NCI-H82 (cell line): Measurements from ENCODE around the gene POU6F1.
"Not testable (repeated sequence)": the region's sequence is repeated elsewhere in the genome, so short reads cannot be mapped to it uniquely, and the experiment has no call there.

ENCODE experiments used
- DNase-seq: peaks from one replicate; lab custom pipeline; 2025; lab: John Stamatoyannopoulos, UW

Gene POU6F1

GRCh38 chr12:51227112-51227511, 9.2 kb upstream of the POU6F1 start:
- DNase-seq, result not testable (repeated sequence)

GRCh38 chr12:51225771-51226170, 7.9 kb upstream of the POU6F1 start:
- DNase-seq, result no peak

GRCh38 chr12:51225234-51225633, 7.4 kb upstream of the POU6F1 start:
- DNase-seq, result no peak

- DNase-seq, result no peak
Measured at GRCh38 chr12:51224625-51225024, 6.8 kb upstream of the POU6F1 start.

GRCh38 chr12:51222461-51222860, 4.6 kb upstream of the POU6F1 start:
- DNase-seq, result no peak

DNA sequence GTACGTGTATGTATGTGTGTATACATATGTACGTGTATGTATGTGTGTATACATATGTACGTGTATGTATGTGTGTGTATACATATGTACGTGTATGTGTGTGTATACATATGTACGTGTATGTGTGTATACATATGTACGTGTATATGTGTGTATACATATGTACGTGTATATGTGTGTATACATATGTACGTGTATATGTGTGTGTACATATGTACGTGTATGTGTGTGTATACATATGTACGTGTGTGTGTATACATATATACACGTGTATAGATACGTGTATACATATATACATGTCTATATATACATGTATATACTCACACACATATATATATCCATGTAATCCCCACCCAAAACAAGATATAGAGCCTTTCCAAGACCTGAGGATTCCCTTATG, 2.0 kb upstream of the POU6F1 start:
- not testable (repeated sequence) for DNase-seq

DNA sequence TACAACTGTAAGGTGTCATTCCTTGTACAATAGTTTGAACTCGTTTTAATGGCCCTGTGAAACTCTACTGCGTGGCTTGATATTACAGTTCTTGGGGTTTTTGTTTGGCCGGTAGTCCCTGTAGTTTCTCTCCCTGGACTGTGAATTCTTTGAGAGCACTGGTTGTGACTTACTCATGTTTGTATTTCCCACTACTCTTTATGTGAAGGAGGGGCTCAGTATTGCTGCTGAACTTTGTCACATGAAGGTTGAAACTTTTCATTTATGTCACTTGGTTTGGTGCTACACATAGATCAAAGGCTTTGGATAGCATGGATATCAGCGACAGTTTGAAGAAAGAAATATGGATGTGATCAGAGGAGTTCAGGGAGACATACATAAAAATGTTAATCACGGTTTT, 1.5 kb upstream of the POU6F1 start:
- no peak for DNase-seq

DNA sequence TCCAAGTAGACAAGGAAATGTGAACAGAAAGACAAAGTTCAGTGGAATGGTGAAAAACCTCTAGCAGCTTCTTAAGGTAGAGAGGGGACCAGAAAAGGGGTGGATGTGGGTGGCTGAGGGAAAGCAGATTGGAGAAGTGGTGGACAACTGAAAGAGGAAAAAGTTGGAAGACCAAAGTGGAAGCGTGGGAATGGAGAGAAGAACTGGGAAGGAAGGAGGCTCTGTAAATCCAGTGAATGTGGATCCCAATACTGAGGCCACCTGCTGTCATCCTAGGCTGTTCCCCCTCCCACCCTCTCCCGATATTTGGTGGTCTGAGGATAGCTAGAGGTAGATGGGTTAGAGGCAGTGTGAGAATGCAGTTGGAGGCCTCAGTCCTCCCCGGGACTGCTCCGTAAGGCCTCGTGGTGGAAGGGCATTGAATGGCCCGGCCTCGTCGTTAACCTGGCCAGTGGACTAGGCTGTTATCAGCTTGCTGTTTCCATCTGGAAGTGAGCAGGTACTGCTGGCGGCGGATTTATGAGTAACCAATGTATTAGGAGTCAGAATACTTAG, 822 bp upstream of the POU6F1 start:
- peak; percentile 64 for DNase-seq

DNA sequence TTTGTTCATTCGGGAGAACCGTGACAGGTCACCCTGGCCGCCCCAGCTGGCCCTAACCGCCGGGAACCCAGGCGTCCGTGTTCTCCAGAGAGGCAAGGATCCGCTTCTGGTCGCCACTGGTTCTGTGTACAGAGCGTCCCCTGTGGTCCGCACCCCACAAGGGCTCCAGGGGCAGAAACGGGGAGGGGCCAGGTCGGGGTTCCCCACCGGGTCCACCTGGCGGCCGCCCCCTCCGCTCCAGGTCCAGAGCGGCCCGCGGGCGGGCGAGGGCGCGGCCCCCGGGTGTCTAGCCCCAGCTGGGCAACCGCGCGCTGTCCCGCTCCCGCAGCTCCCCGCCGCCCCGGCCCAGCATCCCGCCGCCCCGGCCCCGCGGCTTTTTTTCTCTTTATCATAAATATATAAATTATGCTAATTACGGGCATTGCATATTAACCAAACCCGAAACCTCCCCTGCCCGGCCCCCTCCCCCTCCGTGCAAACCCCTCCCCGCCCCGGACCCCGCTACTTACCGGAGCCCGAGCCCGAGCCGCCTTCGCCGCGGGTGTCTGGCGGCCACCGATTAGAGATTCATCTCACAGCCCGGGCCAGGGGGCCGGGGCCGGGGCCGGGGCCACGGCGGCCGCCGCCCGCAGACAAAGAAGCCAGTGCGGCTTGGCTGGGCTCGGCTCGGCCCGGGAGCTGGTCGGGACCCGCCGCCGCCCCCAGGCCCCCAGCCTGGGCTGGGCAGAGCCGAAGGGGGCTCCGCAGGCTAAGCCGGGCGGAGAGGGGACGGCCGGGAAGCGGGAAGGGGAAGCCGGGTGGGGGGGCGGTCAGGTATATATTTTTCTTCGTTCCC, 512 bp downstream of the POU6F1 start:
- peak; percentile 58 for DNase-seq

GRCh38 chr12:51216642-51217041, 1.2 kb downstream of the POU6F1 start:
- peak; percentile 26 for DNase-seq

GRCh38 chr12:51214895-51215294, 3.0 kb downstream of the POU6F1 start:
- no peak for DNase-seq

GRCh38 chr12:51210690-51211395, 7.0 kb downstream of the POU6F1 start:
- no peak for DNase-seq

DNA sequence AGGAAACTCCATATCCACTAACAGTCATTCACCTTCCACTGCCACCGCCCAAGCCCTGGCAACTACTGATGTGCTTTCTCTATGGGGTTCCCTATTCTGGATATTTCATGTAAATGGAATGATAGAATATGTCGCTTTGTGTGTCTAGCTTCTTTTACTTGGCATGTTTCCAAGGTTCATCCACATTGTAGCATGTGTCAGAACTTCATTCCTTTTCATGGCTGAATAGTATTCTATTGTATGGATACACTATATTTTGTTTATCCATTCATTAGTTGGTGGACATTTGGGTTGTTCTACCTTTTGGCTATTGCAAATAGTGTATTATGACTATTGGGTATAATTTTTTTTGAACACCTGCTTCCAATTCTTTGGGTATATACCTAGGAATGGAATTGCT, 8.6 kb downstream of the POU6F1 start:
- DNase-seq, result no peak

DNA sequence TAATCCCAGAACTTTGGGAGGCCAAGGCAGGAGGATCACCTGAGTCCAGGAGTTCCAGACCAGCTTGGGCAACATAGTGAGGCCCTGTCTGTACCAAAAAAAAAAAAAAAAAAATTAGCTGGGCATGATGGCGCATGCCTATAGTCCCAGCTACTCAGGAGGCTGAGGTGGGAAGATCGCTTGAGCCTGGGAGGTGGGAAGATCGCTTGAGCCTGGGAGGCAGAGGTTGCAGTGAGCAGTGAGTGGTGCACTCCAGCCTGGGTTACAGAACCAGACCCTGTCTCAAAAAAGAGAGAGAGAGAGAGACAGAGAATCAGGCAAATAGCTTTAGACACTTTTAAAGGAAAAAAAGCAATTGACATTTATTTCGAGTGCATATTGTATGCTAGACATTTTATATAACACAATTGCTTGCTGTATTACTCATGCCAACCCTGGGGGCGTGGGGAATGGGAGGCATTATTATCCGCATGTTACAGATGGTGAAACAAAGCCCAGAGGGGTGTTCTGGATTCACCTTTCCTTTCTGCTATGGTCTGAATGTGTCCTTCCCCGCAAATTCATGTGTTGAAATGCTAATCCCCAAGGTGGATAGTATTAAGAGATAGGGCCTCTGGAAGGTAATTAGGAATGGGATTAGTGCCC, 9.7 kb downstream of the POU6F1 start:
- peak; percentile 65 for DNase-seq

GRCh38 chr12:51205350-51205749, 12.5 kb downstream of the POU6F1 start:
- DNase-seq, result no peak

- DNase-seq, result no peak
Measured at GRCh38 chr12:51202718-51203117, 15.1 kb downstream of the POU6F1 start.

GRCh38 chr12:51200806-51201205, 17.1 kb downstream of the POU6F1 start:
- DNase-seq, result no peak

GRCh38 chr12:51200156-51200555, 17.7 kb downstream of the POU6F1 start:
- DNase-seq, result no peak

DNA sequence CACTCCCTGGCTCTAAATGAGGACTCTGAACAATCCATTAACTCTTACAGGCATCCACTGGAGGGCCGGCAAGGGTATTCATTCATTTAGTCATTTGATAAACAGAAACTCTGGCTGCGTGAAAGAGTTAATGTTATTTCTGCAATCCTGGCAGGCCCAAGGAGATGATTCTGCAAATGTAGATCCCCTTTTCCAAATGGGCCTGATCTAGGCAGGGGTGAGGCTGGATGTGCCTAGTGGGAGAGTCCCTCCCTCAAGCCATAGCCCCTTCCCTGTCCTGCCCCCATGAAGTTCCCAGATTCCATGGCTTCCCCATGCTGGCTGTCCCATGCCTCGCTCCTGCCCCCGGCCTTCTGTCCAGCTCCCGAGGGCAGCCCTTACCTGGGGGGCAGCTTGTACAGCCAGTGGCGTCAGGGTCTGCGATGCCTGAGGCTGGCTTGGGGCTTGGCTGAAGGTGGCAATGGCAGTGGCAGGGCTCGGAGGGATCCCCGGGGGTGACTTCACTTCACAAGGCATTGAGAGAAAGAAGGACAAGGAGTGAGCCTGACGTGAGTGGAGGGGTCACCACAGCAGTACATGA, 18.4 kb downstream of the POU6F1 start:
- DNase-seq, result no peak

DNA sequence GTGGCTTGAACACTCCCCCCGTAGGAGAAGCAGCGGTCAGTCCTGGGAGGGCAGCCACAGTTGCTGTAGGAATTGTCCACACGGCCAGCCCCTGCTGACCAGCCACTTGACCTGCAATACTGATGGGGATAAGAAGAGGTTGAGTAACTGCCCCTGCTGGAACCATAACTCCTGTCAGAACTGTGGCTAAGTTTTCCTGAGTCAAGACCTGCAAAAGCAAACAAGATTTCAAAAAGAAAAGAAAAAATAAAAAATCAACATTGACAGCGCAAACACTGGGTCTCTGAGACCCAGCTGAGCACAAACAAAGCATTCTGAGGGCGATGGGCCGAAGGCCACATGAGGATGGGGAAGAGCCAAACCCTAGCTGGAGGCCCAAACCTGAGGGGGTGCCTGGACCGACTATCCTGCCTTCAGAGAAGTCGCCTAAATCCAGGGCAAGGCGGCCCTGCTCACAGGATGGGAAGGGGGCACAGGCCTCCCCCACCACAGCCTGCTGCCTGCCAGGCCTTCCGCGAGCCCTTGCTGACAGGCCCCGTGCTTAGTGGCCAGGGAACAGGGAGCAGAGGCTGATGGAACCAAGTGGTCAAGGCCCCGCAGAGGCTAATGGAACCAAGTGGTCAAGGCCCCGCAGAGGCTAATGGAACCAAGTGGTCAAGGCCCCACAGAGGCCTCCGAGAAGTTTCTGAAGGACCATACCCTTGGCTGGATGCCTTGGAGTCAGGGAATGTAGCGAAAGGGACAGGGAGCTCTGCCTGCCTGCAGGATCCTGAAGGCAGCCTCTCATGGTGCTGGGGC, 19.1 kb downstream of the POU6F1 start:
- DNase-seq, result no peak
